GM23338 (cell line): ENCODE data around the gene SH3PXD2B. TPM values are rescaled to one million over a fixed set of nuclear protein-coding genes. Genes with fewer than 3 reads are reported as not detected.

Experiments
- ATAC-seq: fragments of 200-7000 bp; cut with Tn5 transposase; 3 replicates; pipeline ENCODE4 v1.9.1; 2020
- DNase-seq: peaks from one replicate; pipeline ENCODE4 v3.0.0-alpha.2; 2015; ENCODE audit warnings: low spot score
- H2AFZ ChIP-seq: fragments of 200-600 bp; sonication (generic); 2 replicates; pipeline ENCODE4 v1.8.0; 2016; ENCODE audit warnings: antibody characterized with exemption, mild to moderate bottlenecking, moderate library complexity
- H3F3A ChIP-seq: fragments of 200-600 bp; sonication (generic); replicated peaks from 2 replicates; pipeline ENCODE4 v1.8.0; 2017; ENCODE audit warnings: antibody characterized with exemption, mixed run types, low read depth
- H3K27ac ChIP-seq: fragments of 200-600 bp; sonication (generic); 2 replicates; pipeline ENCODE4 v1.6.1; 2016; ENCODE audit warnings: low read depth
- H3K27me3 ChIP-seq: fragments of 200-600 bp; sonication (generic); 2 replicates; pipeline ENCODE4 v1.8.0; 2016; ENCODE audit warnings: mild to moderate bottlenecking, mixed run types, moderate library complexity; ENCODE audit not compliant: insufficient read depth
- H3K36me3 ChIP-seq: fragments of 200-600 bp; sonication (generic); 2 replicates; pipeline ENCODE4 v1.8.0; 2016; ENCODE audit warnings: mild to moderate bottlenecking; ENCODE audit not compliant: insufficient read depth
- H3K4me1 ChIP-seq: fragments of 200-600 bp; sonication (generic); 2 replicates; pipeline ENCODE4 v1.8.0; 2016; ENCODE audit warnings: mild to moderate bottlenecking, moderate library complexity; ENCODE audit not compliant: insufficient read depth
- H3K4me2 ChIP-seq: fragments of 200-600 bp; sonication (generic); 2 replicates; pipeline ENCODE4 v1.7.1; 2017; ENCODE audit warnings: mixed run types
- H3K4me3 ChIP-seq: fragments of 200-600 bp; sonication (generic); 2 replicates; pipeline ENCODE4 v1.6.1; 2016; ENCODE audit warnings: mixed run types
- H3K79me2 ChIP-seq: fragments of 200-600 bp; sonication (generic); replicated peaks from 2 replicates; pipeline ENCODE4 v1.8.0; 2017; ENCODE audit warnings: mild to moderate bottlenecking; ENCODE audit not compliant: insufficient read depth
- H3K9me2 ChIP-seq: fragments of 200-600 bp; sonication (generic); 2 replicates; pipeline ENCODE4 v1.8.0; 2017; ENCODE audit not compliant: insufficient read depth
- H4K20me1 ChIP-seq: fragments of 200-600 bp; sonication (generic); replicated peaks from 2 replicates; pipeline ENCODE4 v1.8.0; 2017; ENCODE audit warnings: mild to moderate bottlenecking; ENCODE audit not compliant: insufficient read depth
- H3K27ac Mint-ChIP-seq: 2 replicates; pipeline ENCODE4 v1.8.0; 2020; ENCODE audit warnings: inconsistent platforms, mild to moderate bottlenecking, moderate library complexity, mixed read lengths
- H3K27me3 Mint-ChIP-seq: 3 replicates; pipeline ENCODE4 v1.8.0; 2022; ENCODE audit warnings: low read depth, mild to moderate bottlenecking, moderate library complexity, mixed read lengths, inconsistent platforms; ENCODE audit not compliant: insufficient read depth, poor library complexity
- H3K36me3 Mint-ChIP-seq: 3 replicates; pipeline ENCODE4 v1.8.0; 2021; ENCODE audit warnings: low read depth, mild to moderate bottlenecking, inconsistent platforms, moderate library complexity, mixed read lengths
- H3K4me1 Mint-ChIP-seq: 3 replicates; pipeline ENCODE4 v1.8.0; 2020; ENCODE audit warnings: mild to moderate bottlenecking, inconsistent platforms, mixed read lengths
- H3K4me3 Mint-ChIP-seq: 3 replicates; pipeline ENCODE4 v1.8.0; 2021; ENCODE audit warnings: moderate library complexity, mild to moderate bottlenecking, inconsistent platforms, mixed read lengths
- H3K9me3 Mint-ChIP-seq: 3 replicates; pipeline ENCODE4 v1.8.0; 2020; ENCODE audit warnings: moderate library complexity, mild to moderate bottlenecking, inconsistent platforms, mixed read lengths
- CREB1 ChIP-seq: fragments of 250-450 bp; sonication (Bioruptor Pico); IDR thresholded peaks from 2 replicates; pipeline ENCODE4 v1.5.0; 2020; ENCODE audit warnings: low read depth, mild to moderate bottlenecking, moderate library complexity
- EZH2 ChIP-seq: fragments of 200-600 bp; sonication (generic); IDR thresholded peaks from one replicate; pipeline ENCODE4 v1.8.0; 2017; ENCODE audit warnings: antibody characterized with exemption, mild to moderate bottlenecking, low read depth; ENCODE audit not compliant: unreplicated experiment
- NANOG ChIP-seq: IDR thresholded peaks from 2 replicates; pipeline ENCODE4 v1.6.1; 2016; ENCODE audit warnings: antibody characterized with exemption, borderline replicate concordance
- POLR2AphosphoS5 ChIP-seq: IDR thresholded peaks from 2 replicates; pipeline ENCODE4 v1.6.1; 2016; ENCODE audit warnings: antibody characterized with exemption, low read depth
- STAT1 ChIP-seq: IDR thresholded peaks from one replicate; pipeline ENCODE4 v1.6.1; 2016; ENCODE audit warnings: antibody characterized with exemption; ENCODE audit not compliant: unreplicated experiment
- ZNF114 ChIP-seq: fragments of 250-450 bp; sonication (Bioruptor Pico); IDR thresholded peaks from 2 replicates; pipeline ENCODE4 v1.5.0; 2020; ENCODE audit warnings: mild to moderate bottlenecking, moderate library complexity
- ZNF331 ChIP-seq: fragments of 250-450 bp; sonication (Bioruptor Pico); IDR thresholded peaks from 2 replicates; pipeline ENCODE4 v1.5.0; 2020; ENCODE audit warnings: low read depth, mild to moderate bottlenecking, moderate library complexity
- ZNF462 ChIP-seq: fragments of 250-450 bp; sonication (Bioruptor Pico); IDR thresholded peaks from 2 replicates; pipeline ENCODE4 v1.5.0; 2020; ENCODE audit warnings: mild to moderate bottlenecking, moderate library complexity
- polyA plus RNA-seq: library from polyadenylated mRNA; unstranded; fragments of >200 nt; fragmentation: Nextera tagmentation; extraction: Ambion mirVana; gene quantifications from 2 replicates; pipeline ENCODE4 v1.2.1, GENCODE V29; 2016
- total RNA-seq: library from RNA; depleted of rRNA; stranded (reverse); fragments of >200 nt; shearing (Covaris generic); gene quantifications from 2 replicates; pipeline ENCODE4 v1.2.3, GENCODE V29; 2014

SH3PXD2B gene
- total and polyA plus RNA-seq, 2 experiments from 2014 or later, result 40.2 to 52.5 TPM

GRCh38 chr5:172424808-172425207, 29.5 kb downstream of the SH3PXD2B start:
- Mint-ChIP-seq H3K4me1 (peaks cover 18% of the 10 kb centered on the region), H3K4me3 (no peak overlapping the region), H3K36me3 (peaks cover 32% of the 10 kb centered on the region), H3K27ac (no peak overlapping the region), H3K9me3 (no peaks in the 10 kb centered on the region), H3K27me3 (peaks cover 12% of the 10 kb centered on the region)
- no peak overlapping the region for H2AFZ ChIP-seq
- no peaks in the 10 kb centered on the region for H3K4me1 ChIP-seq
- H4K20me1 ChIP-seq, result peaks cover 35% of the 10 kb centered on the region
- H3F3A ChIP-seq, result no peaks in the 10 kb centered on the region
- H3K36me3 ChIP-seq, result peaks cover 11% of the 10 kb centered on the region
- no peak overlapping the region for H3K4me2 ChIP-seq
- no peak overlapping the region for H3K27ac ChIP-seq
- TF ChIP-seq ZNF331 (CRISPR knock-in tag) (no peak), EZH2 (no peak), ZNF462 (CRISPR knock-in tag) (no peak)
- H3K27me3 ChIP-seq, result no peaks in the 10 kb centered on the region
- DNase-seq (no peak), ATAC-seq (no peak)
- H3K4me3 ChIP-seq, result no peak overlapping the region
- H3K79me2 ChIP-seq, result peaks cover 44% of the 10 kb centered on the region
- no peaks in the 10 kb centered on the region for H3K9me2 ChIP-seq

GRCh38 chr5:172424111-172424490, 30.2 kb downstream of the SH3PXD2B start:
- Mint-ChIP-seq H3K9me3 (no peaks in the 10 kb centered on the region), H3K27ac (no peak overlapping the region), H3K36me3 (peaks cover 38% of the 10 kb centered on the region), H3K4me3 (no peak overlapping the region), H3K4me1 (peaks cover 25% of the 10 kb centered on the region), H3K27me3 (peaks cover 10% of the 10 kb centered on the region)
- Histone ChIP-seq H3K9me2 (no peaks in the 10 kb centered on the region), H3K27ac (no peak overlapping the region), H3K36me3 (peaks cover 11% of the 10 kb centered on the region), H3K4me1 (no peaks in the 10 kb centered on the region), H4K20me1 (peaks cover 32% of the 10 kb centered on the region), H3K4me3 (no peak overlapping the region), H3K4me2 (no peak overlapping the region), H3F3A (no peaks in the 10 kb centered on the region), H3K27me3 (no peaks in the 10 kb centered on the region), H2AFZ (no peak overlapping the region), H3K79me2 (peaks cover 44% of the 10 kb centered on the region)
- DNase-seq (no peak), ATAC-seq (no peak)
- TF ChIP-seq POLR2AphosphoS5 (no peak), NANOG (no peak), ZNF114 (CRISPR knock-in tag) (no peak), EZH2 (no peak), STAT1 (no peak), CREB1 (CRISPR knock-in tag) (no peak)
